LNCaP clone FGC (cell line): Measurements from ENCODE around the gene SPRED2.

ENCODE experiments used
- DNase-seq: peaks from one replicate; pipeline ENCODE4 v3.0.0-alpha.2; 2011; ENCODE audit warnings: low read depth
- H3K4me3 ChIP-seq: 2 replicates; pipeline ENCODE4 v1.5.1; 2011; ENCODE audit warnings: mild to moderate bottlenecking, low read depth, low read length, control low read depth
- CTCF ChIP-seq: IDR thresholded peaks from 2 replicates; pipeline ENCODE4 v1.5.1; 2012; ENCODE audit warnings: mild to moderate bottlenecking; ENCODE audit not compliant: control insufficient read depth, insufficient read depth; ENCODE audit errors: extremely low read depth

Gene SPRED2

DNA sequence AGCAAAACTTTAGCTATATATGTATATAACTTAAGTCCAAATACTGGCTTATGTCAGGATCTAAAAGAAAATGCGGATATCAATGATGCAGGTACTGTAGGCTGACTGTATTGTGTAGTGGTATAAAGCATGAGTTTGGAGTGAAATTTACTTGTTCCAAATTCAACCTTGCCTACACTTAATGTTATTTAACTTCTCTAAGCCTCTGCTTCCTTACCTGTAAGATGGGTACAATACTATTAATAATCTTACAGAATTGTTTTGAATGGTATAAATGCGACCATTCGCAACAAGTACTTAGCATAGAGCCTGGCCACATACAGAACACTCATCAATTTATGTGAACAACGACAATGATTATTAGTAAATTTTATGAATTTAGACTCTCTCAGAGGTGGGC, 62.4 kb downstream of the SPRED2 start:
- no peak overlapping the region for H3K4me3 ChIP-seq
- DNase-seq, result no peak
- TF ChIP-seq CTCF, result no peak

GRCh38 chr2:65369574-65369973, 62.8 kb downstream of the SPRED2 start:
- DNase-seq, result no peak
- no peak for TF ChIP-seq CTCF
- H3K4me3 ChIP-seq, result no peak overlapping the region

- TF ChIP-seq CTCF, result no peak
- DNase-seq, result no peak
- no peak overlapping the region for H3K4me3 ChIP-seq
Observed at GRCh38 chr2:65368468-65368867, 63.9 kb downstream of the SPRED2 start.

GRCh38 chr2:65367524-65367923, 64.9 kb downstream of the SPRED2 start:
- no peak for TF ChIP-seq CTCF
- peak; percentile 43 for DNase-seq
- no peak overlapping the region for H3K4me3 ChIP-seq

GRCh38 chr2:65366595-65367125, 65.7 kb downstream of the SPRED2 start:
- peak; percentile 71 for DNase-seq
- no peak for TF ChIP-seq CTCF
- peak overlapping the region; percentile 45 for H3K4me3 ChIP-seq

GRCh38 chr2:65364986-65365733, 67.2 kb downstream of the SPRED2 start:
- peak overlapping the region; percentile 45 for H3K4me3 ChIP-seq
- no peak for TF ChIP-seq CTCF
- DNase-seq, result no peak
